ENCODE data around the gene HECTD3.

The HECTD3 gene

GRCh38 chr1:45044916-45045315 is 33.8 kb upstream of the HECTD3 start:
- ChIA-PET CTCF (no interaction called here), POLR2A (no interaction called here)
- DNase-seq (ENCODE audit: extremely low spot score) = no peak
- TF ChIP-seq HDGF (IDR thresholded peaks at IDR 0.05; ENCODE audit: borderline replicate concordance) (no peak), FOXK2 (IDR thresholded peaks at IDR 0.05) (no peak), L3MBTL2 (conservative IDR thresholded peaks at IDR 0.05) (no peak), ELF4 (IDR thresholded peaks at IDR 0.05) (no peak), BHLHE40 (IDR thresholded peaks at IDR 0.05; ENCODE audit: borderline replicate concordance) (no peak), TARDBP (IDR thresholded peaks at IDR 0.05) (no peak), FOXM1 (IDR thresholded peaks at IDR 0.05; ENCODE audit: borderline replicate concordance) (no peak), ZNF384 (IDR thresholded peaks at IDR 0.05) (no peak), FOXA1 (IDR thresholded peaks at IDR 0.05) (no peak), SUZ12 (IDR thresholded peaks at IDR 0.05) (no peak)

- ChIA-PET CTCF (no interaction called here), POLR2A (no interaction called here)
- no peak for DNase-seq (ENCODE audit: extremely low spot score)
- no peak for TF ChIP-seq FOXM1 (IDR thresholded peaks at IDR 0.05; ENCODE audit: borderline replicate concordance)
- no peak for TF ChIP-seq HDGF (IDR thresholded peaks at IDR 0.05; ENCODE audit: borderline replicate concordance)
- TF ChIP-seq ARNT (IDR thresholded peaks at IDR 0.05) = no peak
- no peak for TF ChIP-seq CTBP1 (IDR thresholded peaks at IDR 0.05; ENCODE audit: borderline replicate concordance)
- no peak for TF ChIP-seq LEF1 (IDR thresholded peaks at IDR 0.05; ENCODE audit: borderline replicate concordance)
- no peak for TF ChIP-seq FOXA1 (IDR thresholded peaks at IDR 0.05)
- no peak for TF ChIP-seq SP1 (IDR thresholded peaks at IDR 0.05)
- TF ChIP-seq ZNF384 (IDR thresholded peaks at IDR 0.05) = no peak
- TF ChIP-seq TARDBP (IDR thresholded peaks at IDR 0.05) = no peak
- TF ChIP-seq NFRKB (IDR thresholded peaks at IDR 0.05) = no peak
Observed at GRCh38 chr1:45043094-45043493, 32.0 kb upstream of the HECTD3 start.

GRCh38 chr1:45040297-45040696 is 29.2 kb upstream of the HECTD3 start:
- ChIA-PET CTCF (interaction anchor here (0.8 kb wide), 1 partner anchor 22 kb away, joined by 4 read pairs; no protein-coding TSS in a partner anchor), POLR2A (no interaction called here)
- no peak for TF ChIP-seq ZNF384 (IDR thresholded peaks at IDR 0.05)
- no peak for TF ChIP-seq SP1 (IDR thresholded peaks at IDR 0.05)
- TF ChIP-seq FOXK2 (IDR thresholded peaks at IDR 0.05) = no peak
- TF ChIP-seq CTBP1 (IDR thresholded peaks at IDR 0.05; ENCODE audit: borderline replicate concordance) = no peak
- TF ChIP-seq NFRKB (IDR thresholded peaks at IDR 0.05) = no peak
- TF ChIP-seq SUZ12 (IDR thresholded peaks at IDR 0.05) = no peak
- no peak for TF ChIP-seq ARNT (IDR thresholded peaks at IDR 0.05)
- TF ChIP-seq ELF4 (IDR thresholded peaks at IDR 0.05) = no peak
- DNase-seq (ENCODE audit: extremely low spot score) = no peak

DNA sequence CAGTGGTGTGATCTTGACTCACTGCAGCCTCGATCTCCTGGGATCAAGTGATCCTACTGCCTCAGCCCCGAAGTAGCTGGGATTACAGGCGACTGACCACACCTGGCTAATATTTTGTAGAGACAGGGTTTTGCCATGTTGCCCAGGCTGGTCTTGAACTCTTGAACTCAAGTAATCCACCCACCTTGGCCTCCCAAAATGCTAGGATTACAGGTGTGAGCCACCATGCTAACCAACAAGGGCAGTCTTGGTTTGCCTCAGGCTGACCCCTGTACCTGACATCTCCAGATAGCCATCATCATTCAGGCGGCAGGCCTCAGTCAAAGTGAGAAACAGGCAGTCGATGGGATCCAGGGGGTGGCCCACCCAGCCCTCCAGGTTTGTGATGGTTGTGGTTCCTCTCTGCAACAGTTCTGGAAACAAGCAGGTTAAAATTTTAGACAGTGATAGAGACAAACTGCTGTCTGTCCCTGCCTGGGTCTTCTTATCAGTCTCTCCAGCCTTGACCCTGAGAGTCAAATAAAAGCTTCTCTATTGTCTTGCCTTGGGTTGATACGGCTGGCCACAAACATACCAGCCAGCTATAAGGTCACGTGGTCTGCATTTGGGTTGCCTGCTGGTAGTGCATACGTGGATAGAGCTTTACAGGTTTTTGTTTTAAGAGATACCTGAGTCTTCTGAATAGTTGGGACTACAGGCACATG is 27.7 kb upstream of the HECTD3 start:
- POLR2A ChIA-PET = no interaction called here
- no peak for DNase-seq (ENCODE audit: extremely low spot score)
- CTCF ChIA-PET = no interaction called here
- no peak for TF ChIP-seq LEF1 (IDR thresholded peaks at IDR 0.05; ENCODE audit: borderline replicate concordance)
- TF ChIP-seq ELF4 (IDR thresholded peaks at IDR 0.05) = no peak
- TF ChIP-seq ARNT (IDR thresholded peaks at IDR 0.05) = no peak
- no peak for TF ChIP-seq ZNF384 (IDR thresholded peaks at IDR 0.05)
- TF ChIP-seq HDGF (IDR thresholded peaks at IDR 0.05; ENCODE audit: borderline replicate concordance) = no peak

GRCh38 chr1:45038240-45038639 is 27.1 kb upstream of the HECTD3 start:
- POLR2A ChIA-PET = no interaction called here
- CTCF ChIA-PET = no interaction called here
- DNase-seq (ENCODE audit: extremely low spot score) = no peak
- TF ChIP-seq NFRKB (IDR thresholded peaks at IDR 0.05) = no peak
- TF ChIP-seq LEF1 (IDR thresholded peaks at IDR 0.05; ENCODE audit: borderline replicate concordance) = no peak
- TF ChIP-seq SUZ12 (IDR thresholded peaks at IDR 0.05) = no peak
- no peak for TF ChIP-seq SP1 (IDR thresholded peaks at IDR 0.05)
- TF ChIP-seq HDGF (IDR thresholded peaks at IDR 0.05; ENCODE audit: borderline replicate concordance) = no peak

GRCh38 chr1:45037456-45037855 is 26.3 kb upstream of the HECTD3 start:
- POLR2A ChIA-PET = no interaction called here
- TF ChIP-seq FOXK2 (IDR thresholded peaks at IDR 0.05) (no peak), FOXM1 (IDR thresholded peaks at IDR 0.05; ENCODE audit: borderline replicate concordance) (no peak), LEF1 (IDR thresholded peaks at IDR 0.05; ENCODE audit: borderline replicate concordance) (no peak), HDGF (IDR thresholded peaks at IDR 0.05; ENCODE audit: borderline replicate concordance) (no peak), ELF4 (IDR thresholded peaks at IDR 0.05) (no peak), L3MBTL2 (conservative IDR thresholded peaks at IDR 0.05) (no peak), TARDBP (IDR thresholded peaks at IDR 0.05) (no peak), ZNF384 (IDR thresholded peaks at IDR 0.05) (no peak), CTBP1 (IDR thresholded peaks at IDR 0.05; ENCODE audit: borderline replicate concordance) (no peak), SUZ12 (IDR thresholded peaks at IDR 0.05) (no peak), SP1 (IDR thresholded peaks at IDR 0.05) (no peak), FOXA1 (IDR thresholded peaks at IDR 0.05) (no peak), BHLHE40 (IDR thresholded peaks at IDR 0.05; ENCODE audit: borderline replicate concordance) (no peak), ARNT (IDR thresholded peaks at IDR 0.05) (no peak)
- TF ChIP-seq, protein P1, sequence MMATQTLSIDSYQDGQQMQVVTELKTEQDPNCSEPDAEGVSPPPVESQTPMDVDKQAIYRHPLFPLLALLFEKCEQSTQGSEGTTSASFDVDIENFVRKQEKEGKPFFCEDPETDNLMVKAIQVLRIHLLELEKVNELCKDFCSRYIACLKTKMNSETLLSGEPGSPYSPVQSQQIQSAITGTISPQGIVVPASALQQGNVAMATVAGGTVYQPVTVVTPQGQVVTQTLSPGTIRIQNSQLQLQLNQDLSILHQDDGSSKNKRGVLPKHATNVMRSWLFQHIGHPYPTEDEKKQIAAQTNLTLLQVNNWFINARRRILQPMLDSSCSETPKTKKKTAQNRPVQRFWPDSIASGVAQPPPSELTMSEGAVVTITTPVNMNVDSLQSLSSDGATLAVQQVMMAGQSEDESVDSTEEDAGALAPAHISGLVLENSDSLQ (IDR thresholded peaks at IDR 0.05) = no peak
- CTCF ChIA-PET = no interaction called here
- no peak for DNase-seq (ENCODE audit: extremely low spot score)

DNA sequence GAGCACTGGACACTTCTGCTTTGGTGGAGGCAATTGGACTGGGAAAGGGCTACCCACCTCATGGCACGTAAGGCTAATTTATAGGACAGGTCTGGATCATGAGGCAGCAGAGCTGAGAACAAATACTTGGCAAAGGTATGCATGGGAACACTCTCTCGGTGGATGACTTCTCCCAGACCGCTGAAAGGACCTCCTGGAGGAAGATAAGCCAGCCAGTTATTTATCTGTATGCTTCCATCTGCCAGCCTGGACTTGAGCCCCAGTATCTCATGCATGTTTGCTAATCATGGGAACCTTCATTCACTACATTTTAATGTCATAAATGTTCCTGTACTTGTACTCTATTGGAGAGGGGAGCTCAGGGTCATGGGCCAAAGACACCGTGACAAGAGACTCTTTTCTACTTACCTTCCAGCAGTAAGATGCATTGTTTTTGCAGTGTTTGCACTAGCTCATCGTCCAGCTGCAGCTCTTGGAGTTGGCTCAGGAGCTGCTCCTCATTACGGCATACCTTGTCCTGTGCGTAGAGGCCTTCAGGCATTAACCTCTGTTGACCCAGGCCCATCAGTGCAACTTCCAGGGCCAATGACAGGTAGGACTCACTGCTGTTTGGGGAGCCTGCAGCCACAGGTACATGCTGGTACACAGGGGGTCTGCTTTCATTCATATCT is 24.6 kb upstream of the HECTD3 start:
- POLR2A ChIA-PET = no interaction called here
- no peak for TF ChIP-seq LEF1 (IDR thresholded peaks at IDR 0.05; ENCODE audit: borderline replicate concordance)
- TF ChIP-seq ELF4 (IDR thresholded peaks at IDR 0.05) = no peak
- TF ChIP-seq TARDBP (IDR thresholded peaks at IDR 0.05) = no peak
- TF ChIP-seq ARNT (IDR thresholded peaks at IDR 0.05) = no peak
- no peak for TF ChIP-seq FOXK2 (IDR thresholded peaks at IDR 0.05)
- TF ChIP-seq CTBP1 (IDR thresholded peaks at IDR 0.05; ENCODE audit: borderline replicate concordance) = no peak
- no peak for TF ChIP-seq BHLHE40 (IDR thresholded peaks at IDR 0.05; ENCODE audit: borderline replicate concordance)
- no peak for TF ChIP-seq SUZ12 (IDR thresholded peaks at IDR 0.05)
- no peak for TF ChIP-seq HDGF (IDR thresholded peaks at IDR 0.05; ENCODE audit: borderline replicate concordance)
- TF ChIP-seq L3MBTL2 (conservative IDR thresholded peaks at IDR 0.05) = no peak
- TF ChIP-seq, protein P1 (IDR thresholded peaks at IDR 0.05) = no peak
- TF ChIP-seq ZNF384 (IDR thresholded peaks at IDR 0.05) = no peak
- no peak for TF ChIP-seq SP1 (IDR thresholded peaks at IDR 0.05)
- TF ChIP-seq FOXA1 (IDR thresholded peaks at IDR 0.05) = no peak
- no peak for TF ChIP-seq NFRKB (IDR thresholded peaks at IDR 0.05)
- DNase-seq (ENCODE audit: extremely low spot score) = no peak
- CTCF ChIA-PET = no interaction called here

Measured in HEK293T (cell line).